GM19455 (cell line): ENCODE data around the gene ALPG.
"Not testable (repeated sequence)": the region's sequence is repeated elsewhere in the genome, so short reads cannot be mapped to it uniquely, and the experiment has no call there.

Experiments
- ATAC-seq: cut with Tn5 transposase; IDR thresholded peaks from one replicate; pipeline ENCODE4 v1.9.1; 2021; ENCODE audit not compliant: unreplicated experiment

ALPG gene

GRCh38 chr2:232406556-232407310, at the start of gene ALPG:
TSS of gene ALPG (plus strand) at chr2:232406844. CDS start at chr2:232406895, 51 bp downstream.
- no peak for ATAC-seq

- no peak for ATAC-seq
Observed at GRCh38 chr2:232361646-232362045, 45.0 kb upstream of the ALPG start.

- no peak for ATAC-seq
Observed at GRCh38 chr2:232362174-232362900, 44.3 kb upstream of the ALPG start.

GRCh38 chr2:232363064-232363783, 43.4 kb upstream of the ALPG start:
- not testable (repeated sequence) for ATAC-seq

GRCh38 chr2:232363784-232364615, 42.6 kb upstream of the ALPG start:
- ATAC-seq: no peak

- ATAC-seq: not testable (repeated sequence)
Observed at GRCh38 chr2:232364806-232365594, 41.6 kb upstream of the ALPG start.

- ATAC-seq: no peak
Observed at GRCh38 chr2:232365621-232366321, 40.9 kb upstream of the ALPG start.

GRCh38 chr2:232366461-232366860, 40.2 kb upstream of the ALPG start:
- ATAC-seq: not testable (repeated sequence)

- no peak for ATAC-seq
Observed at GRCh38 chr2:232367016-232367415, 39.6 kb upstream of the ALPG start.

GRCh38 chr2:232367591-232368233, 38.9 kb upstream of the ALPG start:
- no peak for ATAC-seq

- no peak for ATAC-seq
Observed at GRCh38 chr2:232368311-232368731, 38.3 kb upstream of the ALPG start.

- no peak for ATAC-seq
Observed at GRCh38 chr2:232369126-232369951, 37.3 kb upstream of the ALPG start.

- ATAC-seq: not testable (repeated sequence)
Observed at GRCh38 chr2:232370007-232370406, 36.6 kb upstream of the ALPG start.

GRCh38 chr2:232372231-232373208, 34.1 kb upstream of the ALPG start:
- no peak for ATAC-seq

GRCh38 chr2:232374356-232374755, 32.3 kb upstream of the ALPG start:
- ATAC-seq: no peak

- ATAC-seq: no peak
Observed at GRCh38 chr2:232375164-232375563, 31.5 kb upstream of the ALPG start.

GRCh38 chr2:232376260-232376659, 30.4 kb upstream of the ALPG start:
- no peak for ATAC-seq
